8988T (cell line): ENCODE data around the gene ITIH3.

ENCODE experiments used
- DNase-seq: peaks from one replicate; pipeline ENCODE4 v3.0.0; 2011

The ITIH3 gene

DNA sequence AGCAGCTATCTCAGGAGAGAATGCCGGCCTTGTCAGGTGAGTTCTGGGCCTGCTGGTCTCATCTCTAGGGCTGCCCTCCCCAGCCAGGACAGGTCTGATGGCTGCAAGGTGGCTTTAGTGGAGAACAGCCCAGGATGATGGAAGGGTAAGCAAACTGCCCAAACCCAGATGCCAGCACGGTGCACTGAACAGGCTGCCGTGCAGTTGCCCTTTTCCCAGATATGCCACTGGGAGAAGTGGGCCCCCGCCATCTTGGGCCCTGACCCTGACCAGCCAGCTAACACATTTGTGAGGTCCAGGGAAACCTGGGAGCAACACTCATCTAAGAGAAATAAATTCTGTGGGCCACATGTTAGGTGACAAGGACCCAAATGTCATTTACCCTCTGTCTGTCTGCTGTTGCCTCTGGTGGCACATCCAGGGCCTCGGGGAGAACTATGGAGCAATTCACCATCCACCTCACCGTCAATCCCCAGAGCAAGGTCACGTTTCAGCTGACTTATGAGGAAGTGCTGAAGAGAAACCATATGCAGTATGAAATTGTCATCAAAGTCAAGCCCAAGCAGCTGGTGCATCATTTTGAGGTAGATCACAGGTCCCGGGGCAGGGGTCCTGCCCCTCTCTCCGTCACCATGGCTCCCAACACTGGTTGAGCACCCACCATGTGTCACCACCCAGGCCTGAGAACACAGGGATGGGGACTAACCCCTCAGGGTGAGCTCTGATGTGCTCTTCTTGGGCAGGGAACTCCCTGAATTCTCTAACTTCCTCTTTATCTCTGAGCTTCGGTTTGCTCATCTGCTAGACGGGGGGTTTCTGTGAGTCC, 15.4 kb upstream of the ITIH3 start:
- no peak for DNase-seq

- no peak for DNase-seq
Observed at GRCh38 chr3:52779837-52780585, 14.6 kb upstream of the ITIH3 start.

DNA sequence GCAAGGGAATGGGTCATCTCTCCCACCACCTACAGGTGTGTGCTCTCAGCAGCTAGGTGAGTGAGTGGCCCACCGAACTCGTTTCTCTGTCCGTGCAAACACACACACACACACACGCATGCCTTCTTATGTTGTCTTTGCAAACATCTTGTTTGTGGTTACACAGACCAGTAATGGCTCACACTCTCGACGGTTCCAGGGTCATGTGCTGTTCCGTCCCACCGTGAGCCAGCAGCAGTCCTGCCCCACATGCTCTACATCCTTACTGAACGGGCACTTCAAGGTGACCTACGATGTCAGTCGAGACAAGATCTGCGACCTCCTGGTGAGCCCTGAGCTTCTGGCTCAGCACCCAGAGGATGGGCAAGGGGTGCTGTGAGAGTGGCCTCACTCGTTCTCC, 12.9 kb upstream of the ITIH3 start:
- no peak for DNase-seq

DNA sequence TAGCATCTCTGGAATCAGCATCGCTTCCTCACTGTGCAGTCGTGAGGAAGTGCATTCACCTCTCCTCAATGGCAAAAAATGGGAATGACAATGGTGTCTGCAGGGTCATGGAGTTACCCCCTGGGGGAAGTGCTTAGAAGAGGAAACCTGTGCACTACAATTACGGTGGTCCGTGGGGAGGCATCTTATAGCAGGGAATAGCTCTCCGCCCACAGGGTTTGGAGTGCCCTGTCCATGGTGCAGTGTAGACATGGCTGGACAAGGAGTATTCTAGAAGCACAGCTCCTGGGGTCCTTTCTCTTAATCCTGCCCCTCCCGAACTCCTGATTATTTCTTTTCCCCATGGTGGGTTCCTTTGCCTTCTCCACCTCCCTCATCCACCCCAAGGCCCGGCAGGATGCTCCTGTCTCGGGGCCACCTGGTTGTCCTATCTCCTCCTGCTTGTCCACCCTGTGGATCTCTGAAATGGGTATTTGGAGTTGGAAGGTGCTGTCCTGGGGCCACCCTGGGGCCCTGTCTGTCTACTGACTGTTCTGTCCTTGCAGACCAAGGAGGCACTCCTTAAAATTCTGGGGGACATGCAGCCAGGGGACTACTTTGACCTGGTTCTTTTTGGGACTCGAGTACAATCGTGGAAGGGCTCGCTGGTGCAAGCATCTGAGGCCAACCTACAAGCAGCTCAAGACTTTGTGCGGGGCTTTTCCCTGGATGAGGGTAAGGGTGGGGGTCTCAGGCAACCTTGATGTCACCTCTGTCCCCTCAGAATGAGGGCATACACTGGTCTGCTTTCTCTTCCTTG, 12.0 kb upstream of the ITIH3 start:
- DNase-seq = no peak

DNA sequence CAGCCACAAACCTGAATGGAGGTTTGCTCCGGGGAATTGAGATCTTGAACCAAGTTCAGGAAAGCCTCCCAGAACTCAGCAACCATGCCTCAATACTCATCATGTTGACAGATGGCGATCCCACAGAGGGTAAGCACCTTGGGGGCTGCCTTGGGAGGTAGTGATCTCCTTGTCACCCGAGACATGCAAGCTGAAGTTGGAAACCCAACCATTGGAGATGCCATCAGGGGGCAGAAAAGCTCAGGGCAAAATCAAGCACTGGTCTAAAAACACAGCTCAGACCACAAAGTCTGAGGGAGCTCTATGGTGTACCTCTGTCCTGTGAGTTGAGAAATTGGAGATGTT, 11.4 kb upstream of the ITIH3 start:
- no peak for DNase-seq

DNA sequence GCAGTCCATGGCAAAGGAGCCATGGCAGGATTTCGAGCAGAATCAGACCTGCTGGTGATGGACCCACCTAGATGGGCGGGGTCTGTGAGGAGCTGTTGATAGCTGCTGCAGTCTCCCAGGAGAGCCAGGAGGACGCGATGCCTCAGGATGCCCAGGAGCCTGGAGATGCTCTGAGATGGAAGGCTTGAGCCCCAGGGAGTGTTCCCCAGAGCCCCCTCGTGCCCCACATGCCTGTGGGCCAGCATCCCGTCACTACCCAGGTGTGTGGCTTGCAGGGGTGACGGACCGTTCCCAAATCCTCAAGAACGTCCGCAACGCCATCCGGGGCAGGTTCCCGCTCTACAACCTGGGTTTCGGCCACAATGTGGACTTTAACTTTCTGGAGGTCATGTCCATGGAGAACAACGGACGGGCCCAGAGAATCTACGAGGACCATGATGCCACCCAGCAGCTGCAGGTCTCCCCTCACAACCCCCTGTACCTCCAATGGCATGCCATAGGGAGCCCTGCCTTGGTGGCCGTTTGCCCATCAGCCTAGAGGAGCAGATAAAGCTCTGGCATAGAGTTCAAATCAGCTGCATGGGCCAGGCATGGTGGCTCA, 10.5 kb upstream of the ITIH3 start:
- DNase-seq = no peak

DNA sequence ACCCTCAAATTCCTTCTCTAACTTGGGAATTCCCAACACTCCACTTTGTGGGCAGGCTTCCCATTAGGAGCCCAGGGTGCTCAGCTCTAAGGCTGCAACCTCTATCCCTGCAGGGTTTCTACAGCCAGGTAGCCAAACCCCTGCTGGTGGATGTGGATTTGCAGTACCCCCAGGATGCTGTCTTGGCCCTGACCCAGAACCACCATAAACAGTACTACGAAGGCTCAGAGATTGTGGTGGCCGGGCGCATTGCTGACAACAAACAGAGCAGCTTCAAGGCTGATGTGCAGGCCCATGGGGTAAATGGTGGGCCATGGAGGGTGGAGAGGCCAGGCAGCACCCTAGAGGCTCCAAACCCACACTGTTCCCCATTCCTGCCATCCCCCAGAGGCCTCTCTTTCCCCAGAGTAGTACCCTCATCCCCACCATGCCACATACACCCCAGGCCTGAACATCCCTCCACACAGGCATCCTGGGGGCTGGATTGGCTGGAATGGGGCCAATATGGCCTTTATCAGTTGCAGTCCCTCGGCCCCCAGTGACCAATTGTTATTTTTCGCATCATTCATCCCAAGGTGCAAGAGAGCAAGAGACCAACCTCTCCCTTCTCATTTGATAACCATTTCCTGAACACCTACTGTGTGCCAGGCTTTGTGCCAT, 9.5 kb upstream of the ITIH3 start:
- DNase-seq = no peak

- DNase-seq = no peak
Observed at GRCh38 chr3:52786330-52787215, 8.0 kb upstream of the ITIH3 start.

DNA sequence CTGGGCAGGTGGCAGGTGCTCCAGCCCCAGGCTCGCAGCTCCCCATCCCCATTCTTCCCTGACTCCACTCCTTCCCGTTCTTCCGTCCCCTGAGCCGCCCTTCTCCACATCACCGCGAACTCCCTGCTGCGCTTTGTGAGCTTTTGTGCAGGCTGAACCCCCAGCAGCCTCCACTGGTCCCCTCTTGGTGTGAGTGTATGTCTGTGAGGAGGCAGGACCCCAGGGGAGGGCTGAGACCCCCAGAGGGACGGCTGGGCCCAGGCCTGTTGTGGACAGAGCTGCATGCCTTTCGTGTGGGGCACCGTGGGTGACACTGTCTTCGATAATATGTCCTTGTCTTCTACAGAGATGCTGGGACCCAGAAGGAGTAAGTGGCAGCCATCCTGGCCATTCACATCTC, 7.3 kb upstream of the ITIH3 start:
- no peak for DNase-seq

- no peak for DNase-seq
Observed at GRCh38 chr3:52787672-52788625, 6.6 kb upstream of the ITIH3 start.

GRCh38 chr3:52788890-52789745, 5.5 kb upstream of the ITIH3 start:
- no peak for DNase-seq

DNA sequence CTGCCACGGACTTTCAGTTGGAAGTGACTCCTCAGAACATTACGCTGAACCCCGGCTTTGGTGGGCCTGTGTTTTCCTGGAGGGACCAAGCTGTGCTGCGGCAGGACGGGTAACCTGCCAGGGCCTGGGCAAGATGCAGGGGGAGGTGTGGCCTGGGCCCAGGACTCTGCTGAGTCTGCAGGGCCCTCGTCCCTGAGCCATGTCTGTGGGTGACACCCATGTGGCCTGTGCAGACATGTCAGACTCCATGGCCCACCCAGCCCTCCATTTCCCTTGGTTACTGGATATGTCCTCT, 4.9 kb upstream of the ITIH3 start:
- DNase-seq = no peak

DNA sequence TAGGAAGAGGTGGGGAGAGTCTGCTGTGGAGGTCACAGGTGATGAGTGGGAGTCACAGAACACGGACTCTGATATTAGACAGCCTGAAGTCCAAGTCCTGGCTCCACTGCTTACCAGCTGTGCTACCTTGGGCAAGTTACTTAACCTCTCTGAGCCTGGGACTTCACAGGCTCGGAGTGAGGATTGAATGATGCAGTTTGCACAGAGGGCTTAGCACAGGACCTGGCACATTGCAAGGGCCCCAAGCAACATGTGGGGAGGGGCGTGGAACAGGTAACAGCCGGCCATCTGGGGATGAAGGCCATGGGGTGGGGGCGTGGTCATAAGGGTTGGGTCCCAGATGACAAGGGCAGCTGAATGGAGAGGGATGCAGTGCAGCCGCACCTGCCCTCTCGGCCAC, 4.3 kb upstream of the ITIH3 start:
- DNase-seq = no peak

- no peak for DNase-seq
Observed at GRCh38 chr3:52790741-52791140, 3.9 kb upstream of the ITIH3 start.

- DNase-seq = no peak
Observed at GRCh38 chr3:52791366-52791765, 3.2 kb upstream of the ITIH3 start.

DNA sequence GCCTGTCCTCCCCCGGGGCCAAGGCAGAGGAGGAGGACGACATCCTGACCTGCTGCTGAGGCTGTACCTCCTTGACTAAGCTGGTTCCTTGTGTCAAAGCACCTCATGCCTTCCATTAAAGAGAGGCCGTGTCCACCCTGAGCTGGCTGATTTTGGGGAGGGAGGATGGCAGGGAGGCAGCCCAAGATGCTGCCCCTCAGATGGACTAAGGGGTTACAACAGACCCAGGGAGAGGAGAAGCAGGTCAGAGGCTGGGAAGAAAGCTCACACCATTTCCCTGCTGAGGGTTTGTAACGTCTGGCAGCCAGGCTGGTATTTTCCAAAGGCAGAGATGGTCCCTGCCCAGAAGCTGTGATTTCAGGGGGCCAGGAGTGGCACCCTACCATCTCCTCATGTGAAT, 2.7 kb upstream of the ITIH3 start:
- DNase-seq = no peak

GRCh38 chr3:52792413-52792812, 2.2 kb upstream of the ITIH3 start:
- peak; percentile 79 for DNase-seq

GRCh38 chr3:52792961-52793695, 1.5 kb upstream of the ITIH3 start:
- no peak for DNase-seq
